Pericardium fibroblast (primary cell): ENCODE data around the gene BLVRA. TPM values are rescaled to one million over a fixed set of nuclear protein-coding genes. Genes with fewer than 3 reads are reported as not detected.

Source experiments
- total RNA-seq: library from RNA; depleted of rRNA; stranded (reverse); fragments of >200 nt; gene quantifications from 2 replicates; pipeline ENCODE4 v1.2.3, GENCODE V29; 2015

BLVRA gene, protein sequence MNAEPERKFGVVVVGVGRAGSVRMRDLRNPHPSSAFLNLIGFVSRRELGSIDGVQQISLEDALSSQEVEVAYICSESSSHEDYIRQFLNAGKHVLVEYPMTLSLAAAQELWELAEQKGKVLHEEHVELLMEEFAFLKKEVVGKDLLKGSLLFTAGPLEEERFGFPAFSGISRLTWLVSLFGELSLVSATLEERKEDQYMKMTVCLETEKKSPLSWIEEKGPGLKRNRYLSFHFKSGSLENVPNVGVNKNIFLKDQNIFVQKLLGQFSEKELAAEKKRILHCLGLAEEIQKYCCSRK
- total RNA-seq = 18.5 and 22.3 TPM in 2 replicates

DNA sequence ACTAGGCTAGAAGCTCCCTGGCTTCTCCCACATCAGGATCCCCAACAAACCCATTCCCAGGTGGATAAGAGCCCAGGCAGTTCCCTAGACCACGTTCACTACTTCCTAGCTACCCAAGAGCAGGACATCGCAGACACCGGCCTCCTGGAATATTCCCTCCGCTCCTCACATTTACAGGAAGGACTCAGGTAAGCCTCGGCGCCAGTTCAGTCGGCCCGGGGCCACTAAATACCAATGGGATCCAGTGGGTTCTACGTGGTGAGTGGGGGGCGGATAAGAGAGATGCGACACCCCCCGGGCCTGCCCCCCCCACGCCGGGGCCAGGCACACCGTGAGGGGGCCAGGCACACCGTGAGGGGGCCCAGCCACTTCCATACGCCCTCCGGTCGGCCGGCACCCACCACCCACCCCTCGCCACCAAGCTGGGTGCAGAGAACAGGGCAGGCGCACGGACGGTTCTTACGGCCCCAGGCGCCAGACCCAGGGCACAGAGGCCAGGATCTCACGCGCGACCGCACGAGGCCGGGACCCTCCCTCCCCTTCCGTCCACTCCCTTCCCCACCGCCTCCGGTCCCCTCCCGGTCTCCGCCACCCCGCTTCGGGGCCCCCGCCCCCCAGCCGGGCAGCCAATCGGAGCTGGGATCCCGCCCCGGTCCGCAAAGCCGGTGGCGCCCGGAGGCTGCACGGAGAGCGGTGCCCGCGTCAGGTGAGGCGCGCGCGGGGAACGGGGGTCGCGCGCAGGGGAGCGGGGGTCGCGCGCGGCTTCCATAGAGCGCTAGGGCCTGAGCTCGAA, at the start of gene BLVRA:
Gene BLVRA, plus strand, starts transcription at position 652 of the 793 bp plus-strand sequence. CDS start 12,479 bp downstream, outside the sequence.

DNA sequence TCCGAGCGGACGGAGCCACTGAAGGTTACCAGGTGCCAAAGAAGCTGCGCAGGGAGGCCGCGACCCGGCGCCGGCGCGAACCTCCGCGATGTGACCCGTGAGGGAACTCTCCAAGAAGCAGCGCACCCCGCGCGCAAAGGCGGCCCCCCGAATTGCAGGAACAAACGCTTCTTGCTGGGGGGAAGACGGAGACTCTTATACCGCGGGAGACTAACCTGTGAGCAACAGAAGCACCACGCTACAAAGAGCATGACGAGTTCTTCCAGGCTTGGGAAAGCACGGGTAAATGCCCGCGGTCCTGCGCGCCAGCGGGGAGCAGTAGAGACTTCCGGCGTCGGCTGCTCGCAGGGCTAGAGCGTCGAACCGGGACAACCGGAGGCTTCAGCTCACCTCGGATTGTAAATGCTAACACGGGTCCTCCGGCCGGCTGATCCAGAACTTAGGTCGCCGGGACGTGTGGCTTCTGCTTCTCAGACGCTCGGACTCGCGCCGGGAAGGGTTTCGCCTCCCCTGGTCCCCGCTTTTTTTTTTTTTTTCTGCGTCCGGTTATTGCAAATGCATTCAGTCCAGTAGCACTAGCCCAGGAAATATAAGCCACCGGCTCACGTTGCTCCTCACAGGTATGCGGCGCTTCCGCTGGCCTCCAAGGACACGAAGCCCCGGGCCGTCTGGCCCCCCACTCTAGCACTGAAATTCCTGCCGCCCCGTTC, 29.1 kb upstream of the BLVRA start, which contains the start of gene COA1:
Gene COA1, minus strand, starts transcription at position 310 of the 710 bp plus-strand sequence. CDS start 80,909 bp downstream, outside the sequence.

Other genes starting within 250 kb of the BLVRA start
- 16.7 and 20.7 TPM in 2 replicates for gene STK17A, start 175.6 kb upstream of the BLVRA start, total RNA-seq
- 26.1 and 37.5 TPM in 2 replicates for gene COA1, start 29.2 kb upstream of the BLVRA start, total RNA-seq
- 119 and 149 TPM in 2 replicates for gene MRPS24, start 110.8 kb downstream of the BLVRA start, total RNA-seq
- gene URGCP, start 147.9 kb downstream of the BLVRA start, total RNA-seq = 17.5 and 22.8 TPM in 2 replicates
- gene UBE2D4, start 167.8 kb downstream of the BLVRA start, total RNA-seq = 17.1 and 29.9 TPM in 2 replicates
- not detected in 2 replicates for gene SPDYE1, start 239.2 kb downstream of the BLVRA start, total RNA-seq